HG03280 (cell line): ENCODE results near the gene CALHM2.
"Not testable (repeated sequence)": the region's sequence is repeated elsewhere in the genome, so short reads cannot be mapped to it uniquely, and the experiment has no call there.

Source experiments
- ATAC-seq: cut with Tn5 transposase; IDR thresholded peaks from one replicate; pipeline ENCODE4 v1.9.1; 2021; ENCODE audit warnings: mild to moderate bottlenecking, moderate library complexity; ENCODE audit not compliant: unreplicated experiment

The CALHM2 gene

DNA sequence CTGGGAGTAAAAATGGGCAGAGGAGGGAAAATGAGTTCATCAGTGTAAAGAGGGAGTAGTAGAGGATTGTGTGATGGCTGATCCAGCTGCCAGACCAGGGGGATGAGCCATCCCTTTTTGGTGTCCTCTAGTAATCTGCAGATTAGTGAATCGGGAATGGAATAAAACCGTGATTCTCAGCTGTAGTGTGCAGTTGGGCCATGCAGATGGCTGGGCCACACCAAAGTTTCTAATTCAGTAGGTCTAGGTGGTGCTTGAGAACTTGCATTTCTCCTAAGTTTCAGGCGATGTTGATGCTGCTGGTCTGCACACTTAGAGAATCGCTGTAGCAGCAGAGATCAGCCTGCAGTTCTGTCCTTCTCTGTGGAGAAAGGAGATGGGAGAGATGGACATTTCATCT, 33.1 kb downstream of the CALHM2 start:
- ATAC-seq: no peak

DNA sequence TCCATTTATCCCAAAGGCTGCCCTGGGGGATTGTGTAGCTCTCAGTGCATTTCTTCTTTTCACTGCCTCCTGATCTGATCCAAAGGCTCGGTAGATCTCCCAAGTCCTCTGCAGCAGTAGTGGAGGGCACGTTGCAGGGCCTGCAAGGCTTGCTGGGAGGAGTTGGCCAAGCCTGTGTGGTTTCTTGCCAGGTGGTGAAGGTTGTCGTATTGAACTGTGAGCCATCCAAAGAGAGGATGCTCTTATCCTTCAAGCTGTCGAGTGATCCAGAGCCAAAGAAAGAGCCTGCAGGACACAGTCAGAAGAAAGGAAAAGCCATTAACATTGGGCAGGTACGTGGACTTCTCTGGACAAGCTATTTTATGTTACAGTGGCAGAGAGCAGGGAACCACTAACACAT, 34.6 kb downstream of the CALHM2 start:
- ATAC-seq: no peak

GRCh38 chr10:103417148-103417469, 35.1 kb downstream of the CALHM2 start:
- ATAC-seq: not testable (repeated sequence)

DNA sequence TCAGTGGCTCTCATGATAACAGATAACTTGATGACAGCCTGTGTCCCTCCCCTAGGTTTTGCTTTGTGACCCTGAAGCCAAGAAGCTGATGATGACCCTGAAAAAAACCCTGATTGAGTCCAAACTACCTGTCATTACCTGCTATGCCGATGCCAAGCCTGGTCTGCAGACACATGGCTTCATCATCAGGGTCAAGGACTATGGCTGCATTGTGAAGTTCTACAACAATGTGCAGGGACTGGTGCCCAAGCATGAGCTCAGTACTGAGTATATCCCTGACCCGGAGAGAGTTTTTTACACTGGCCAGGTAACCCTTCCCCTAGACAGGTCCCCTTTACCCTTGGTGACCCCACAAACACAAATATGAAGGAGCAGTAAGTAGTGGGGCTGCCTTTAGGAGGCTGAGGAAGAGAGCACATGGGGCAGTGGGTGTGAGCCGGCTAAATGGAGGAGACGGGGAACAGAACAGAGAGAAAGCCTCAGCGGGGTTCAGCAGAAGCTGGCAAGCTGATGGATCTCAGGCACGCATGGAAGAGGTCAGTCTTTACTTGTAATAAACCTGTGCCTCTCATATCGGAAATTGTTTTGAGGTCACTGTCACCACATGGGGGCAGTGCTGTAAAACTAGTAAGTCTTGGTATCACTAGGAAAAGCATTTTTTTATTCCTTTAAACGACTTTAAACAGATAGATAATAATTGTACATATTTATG, 35.6 kb downstream of the CALHM2 start:
- ATAC-seq: no peak

GRCh38 chr10:103415581-103415980, 36.6 kb downstream of the CALHM2 start:
- no peak for ATAC-seq

DNA sequence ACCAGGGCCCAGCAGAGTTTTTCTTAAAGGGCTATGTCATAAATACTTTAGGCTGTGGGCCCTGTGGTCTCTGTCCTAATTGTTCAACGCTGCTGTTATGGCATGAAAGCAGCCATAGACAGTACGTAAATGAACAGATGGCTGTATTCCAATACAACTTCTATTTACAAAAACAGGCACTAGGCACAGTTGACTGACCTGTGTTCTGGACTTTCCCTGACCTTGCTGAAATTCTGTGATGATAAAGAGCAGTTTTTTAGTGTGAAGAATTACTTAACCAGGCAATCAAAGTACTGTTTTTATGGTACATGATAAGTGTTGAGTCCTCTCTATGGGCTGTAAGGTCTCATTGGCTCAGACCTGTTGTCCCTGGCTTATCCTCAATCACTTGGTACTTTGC, 38.6 kb downstream of the CALHM2 start:
- no peak for ATAC-seq

DNA sequence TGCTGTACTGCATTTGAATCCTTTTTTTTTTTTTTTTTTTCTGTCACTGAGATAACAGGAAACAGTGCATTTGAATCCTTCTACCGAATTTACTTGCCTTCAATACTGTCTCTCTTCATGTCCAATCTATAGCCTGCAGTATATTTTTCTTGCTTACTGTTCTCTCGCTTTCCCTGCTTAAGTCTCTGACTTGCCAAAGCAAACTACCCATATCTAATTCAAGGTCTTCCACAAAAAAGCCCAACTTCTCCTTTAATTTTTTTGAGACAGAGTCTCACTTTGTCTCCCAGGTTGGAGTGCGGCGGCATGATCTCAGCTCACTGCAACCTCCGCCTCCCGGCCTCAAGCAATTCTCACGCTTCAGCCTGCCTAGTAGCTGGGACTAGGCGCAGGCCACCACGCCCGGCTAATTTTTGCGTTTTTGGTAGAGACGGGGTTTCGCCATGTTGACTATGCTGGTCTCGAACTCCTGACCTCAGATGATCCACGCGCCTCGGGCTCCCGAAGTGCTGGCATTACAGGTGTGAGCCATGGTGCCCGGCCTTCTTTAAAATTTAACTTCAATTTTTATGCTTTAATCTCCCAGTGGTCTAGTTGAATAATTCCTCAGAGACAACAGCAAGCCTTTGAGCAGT, 54.9 kb downstream of the CALHM2 start:
- ATAC-seq: no peak

DNA sequence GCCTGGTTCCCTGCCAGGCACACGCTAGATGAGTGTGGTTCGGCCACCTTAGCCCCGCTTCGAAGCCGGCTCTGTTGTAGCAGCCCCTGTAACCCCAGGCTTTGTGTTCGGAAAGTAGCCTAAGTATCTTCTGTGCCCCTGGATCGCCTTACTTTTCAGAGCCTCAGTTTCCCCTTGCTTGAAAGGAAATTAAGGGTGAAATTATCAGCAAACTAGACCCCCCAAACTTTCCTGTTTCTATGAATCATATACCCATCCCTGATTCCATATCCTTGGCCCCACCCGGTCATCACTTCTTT, 55.4 kb downstream of the CALHM2 start:
- no peak for ATAC-seq
